HEK293 (cell line): ENCODE measurements around the gene RFTN1.

Experiments used
- CTCF ChIP-seq: fragments of 450-650 bp; formaldehyde crosslinking; IDR thresholded peaks from 2 replicates; pipeline ENCODE4 v1.5.1; 2016; ENCODE audit warnings: missing biosample characterization, missing genetic modification characterization
- KLF9 ChIP-seq: fragments of 450-650 bp; formaldehyde crosslinking; IDR thresholded peaks from 2 replicates; pipeline ENCODE4 v1.5.1; 2016; ENCODE audit warnings: missing biosample characterization, missing genetic modification characterization, low read depth
- REST ChIP-seq: fragments of 450-650 bp; formaldehyde crosslinking; IDR thresholded peaks from 2 replicates; pipeline ENCODE4 v1.5.1; 2016; ENCODE audit warnings: missing biosample characterization, missing genetic modification characterization
- SCRT2 ChIP-seq: fragments of 450-650 bp; formaldehyde crosslinking; IDR thresholded peaks from 2 replicates; pipeline ENCODE4 v1.5.1; 2016; ENCODE audit warnings: missing biosample characterization, missing genetic modification characterization
- YY1 ChIP-seq: fragments of 450-650 bp; formaldehyde crosslinking; IDR thresholded peaks from 2 replicates; pipeline ENCODE4 v1.5.1; 2018; ENCODE audit warnings: missing biosample characterization, missing genetic modification characterization
- ZNF138 ChIP-seq: fragments of 450-650 bp; formaldehyde crosslinking; IDR thresholded peaks from 2 replicates; pipeline ENCODE4 v1.5.1; 2016; ENCODE audit warnings: missing biosample characterization, missing genetic modification characterization, borderline replicate concordance
- ZNF146 ChIP-seq: fragments of 450-650 bp; formaldehyde crosslinking; IDR thresholded peaks from 2 replicates; pipeline ENCODE4 v1.5.1; 2016; ENCODE audit warnings: missing biosample characterization, missing genetic modification characterization
- ZNF174 ChIP-seq: fragments of 450-650 bp; formaldehyde crosslinking; IDR thresholded peaks from 2 replicates; pipeline ENCODE4 v1.5.0; 2017; ENCODE audit warnings: missing biosample characterization, mild to moderate bottlenecking, missing genetic modification characterization
- ZNF266 ChIP-seq: fragments of 450-650 bp; formaldehyde crosslinking; IDR thresholded peaks from 2 replicates; pipeline ENCODE4 v1.5.1; 2016; ENCODE audit warnings: missing biosample characterization, missing genetic modification characterization, low read depth
- ZNF549 ChIP-seq: fragments of 450-650 bp; IDR thresholded peaks from 2 replicates; pipeline ENCODE4 v1.5.1; 2018; ENCODE audit warnings: missing biosample characterization, missing genetic modification characterization, mild to moderate bottlenecking, inconsistent platforms, moderate library complexity
- TF ChIP-seq, protein P1 (sequence below): IDR thresholded peaks from 2 replicates; pipeline ENCODE4 v1.6.1; 2011; ENCODE audit warnings: mild to moderate bottlenecking, low read depth, low read length, borderline replicate concordance
- TF ChIP-seq, protein P2 (sequence below): fragments of 450-650 bp; formaldehyde crosslinking; IDR thresholded peaks from 2 replicates; pipeline ENCODE4 v1.5.1; 2017; ENCODE audit warnings: missing biosample characterization, missing genetic modification characterization
- TF ChIP-seq, protein P3 (sequence below): fragments of 450-650 bp; formaldehyde crosslinking; IDR thresholded peaks from 2 replicates; pipeline ENCODE4 v1.5.1; 2016; ENCODE audit warnings: missing biosample characterization, missing genetic modification characterization
- TF ChIP-seq, protein P4 (sequence below): fragments of 450-650 bp; formaldehyde crosslinking; IDR thresholded peaks from 2 replicates; pipeline ENCODE4 v1.5.1; 2016; ENCODE audit warnings: missing biosample characterization, missing genetic modification characterization

GRCh38 chr3:16455001-16455400 lies 58.5 kb downstream of the RFTN1 start:
- TF ChIP-seq ZNF138 (tag by site-specific recombination), result no peak
- TF ChIP-seq CTCF, result no peak
- no peak for TF ChIP-seq ZNF146 (tag by site-specific recombination)
- TF ChIP-seq ZNF174 (tag by site-specific recombination), result no peak
- TF ChIP-seq KLF9 (tag by site-specific recombination), result no peak
- TF ChIP-seq, protein P1, sequence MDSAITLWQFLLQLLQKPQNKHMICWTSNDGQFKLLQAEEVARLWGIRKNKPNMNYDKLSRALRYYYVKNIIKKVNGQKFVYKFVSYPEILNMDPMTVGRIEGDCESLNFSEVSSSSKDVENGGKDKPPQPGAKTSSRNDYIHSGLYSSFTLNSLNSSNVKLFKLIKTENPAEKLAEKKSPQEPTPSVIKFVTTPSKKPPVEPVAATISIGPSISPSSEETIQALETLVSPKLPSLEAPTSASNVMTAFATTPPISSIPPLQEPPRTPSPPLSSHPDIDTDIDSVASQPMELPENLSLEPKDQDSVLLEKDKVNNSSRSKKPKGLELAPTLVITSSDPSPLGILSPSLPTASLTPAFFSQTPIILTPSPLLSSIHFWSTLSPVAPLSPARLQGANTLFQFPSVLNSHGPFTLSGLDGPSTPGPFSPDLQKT, result no peak
- TF ChIP-seq, protein P2, sequence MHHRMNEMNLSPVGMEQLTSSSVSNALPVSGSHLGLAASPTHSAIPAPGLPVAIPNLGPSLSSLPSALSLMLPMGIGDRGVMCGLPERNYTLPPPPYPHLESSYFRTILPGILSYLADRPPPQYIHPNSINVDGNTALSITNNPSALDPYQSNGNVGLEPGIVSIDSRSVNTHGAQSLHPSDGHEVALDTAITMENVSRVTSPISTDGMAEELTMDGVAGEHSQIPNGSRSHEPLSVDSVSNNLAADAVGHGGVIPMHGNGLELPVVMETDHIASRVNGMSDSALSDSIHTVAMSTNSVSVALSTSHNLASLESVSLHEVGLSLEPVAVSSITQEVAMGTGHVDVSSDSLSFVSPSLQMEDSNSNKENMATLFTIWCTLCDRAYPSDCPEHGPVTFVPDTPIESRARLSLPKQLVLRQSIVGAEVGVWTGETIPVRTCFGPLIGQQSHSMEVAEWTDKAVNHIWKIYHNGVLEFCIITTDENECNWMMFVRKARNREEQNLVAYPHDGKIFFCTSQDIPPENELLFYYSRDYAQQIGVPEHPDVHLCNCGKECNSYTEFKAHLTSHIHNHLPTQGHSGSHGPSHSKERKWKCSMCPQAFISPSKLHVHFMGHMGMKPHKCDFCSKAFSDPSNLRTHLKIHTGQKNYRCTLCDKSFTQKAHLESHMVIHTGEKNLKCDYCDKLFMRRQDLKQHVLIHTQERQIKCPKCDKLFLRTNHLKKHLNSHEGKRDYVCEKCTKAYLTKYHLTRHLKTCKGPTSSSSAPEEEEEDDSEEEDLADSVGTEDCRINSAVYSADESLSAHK, result no peak
- no peak for TF ChIP-seq YY1 (tag by site-specific recombination)
- no peak for TF ChIP-seq ZNF549 (tag by site-specific recombination)
- TF ChIP-seq SCRT2, result no peak
- TF ChIP-seq REST (tag by site-specific recombination), result no peak
- TF ChIP-seq, protein P3, sequence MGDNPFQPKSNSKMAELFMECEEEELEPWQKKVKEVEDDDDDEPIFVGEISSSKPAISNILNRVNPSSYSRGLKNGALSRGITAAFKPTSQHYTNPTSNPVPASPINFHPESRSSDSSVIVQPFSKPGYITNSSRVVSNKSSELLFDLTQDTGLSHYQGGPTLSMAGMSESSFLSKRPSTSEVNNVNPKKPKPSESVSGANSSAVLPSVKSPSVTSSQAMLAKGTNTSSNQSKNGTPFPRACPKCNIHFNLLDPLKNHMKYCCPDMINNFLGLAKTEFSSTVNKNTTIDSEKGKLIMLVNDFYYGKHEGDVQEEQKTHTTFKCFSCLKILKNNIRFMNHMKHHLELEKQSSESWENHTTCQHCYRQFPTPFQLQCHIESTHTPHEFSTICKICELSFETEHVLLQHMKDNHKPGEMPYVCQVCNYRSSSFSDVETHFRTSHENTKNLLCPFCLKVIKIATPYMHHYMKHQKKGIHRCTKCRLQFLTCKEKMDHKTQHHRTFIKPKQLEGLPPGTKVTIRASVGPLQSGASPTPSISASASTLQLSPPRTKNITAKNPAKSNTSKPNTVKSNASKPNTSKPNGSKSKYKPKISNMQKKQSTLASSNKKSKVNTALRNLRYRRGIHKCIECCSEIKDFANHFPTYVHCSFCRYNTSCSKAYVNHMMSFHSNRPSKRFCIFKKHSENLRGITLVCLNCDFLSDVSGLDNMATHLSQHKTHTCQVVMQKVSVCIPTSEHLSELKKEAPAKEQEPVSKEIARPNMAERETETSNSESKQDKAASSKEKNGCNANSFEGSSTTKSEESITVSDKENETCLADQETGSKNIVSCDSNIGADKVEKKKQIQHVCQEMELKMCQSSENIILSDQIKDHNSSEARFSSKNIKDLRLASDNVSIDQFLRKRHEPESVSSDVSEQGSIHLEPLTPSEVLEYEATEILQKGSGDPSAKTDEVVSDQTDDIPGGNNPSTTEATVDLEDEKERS (tag by site-specific recombination), result no peak
- no peak for TF ChIP-seq ZNF266 (tag by site-specific recombination)
- TF ChIP-seq, protein P4, sequence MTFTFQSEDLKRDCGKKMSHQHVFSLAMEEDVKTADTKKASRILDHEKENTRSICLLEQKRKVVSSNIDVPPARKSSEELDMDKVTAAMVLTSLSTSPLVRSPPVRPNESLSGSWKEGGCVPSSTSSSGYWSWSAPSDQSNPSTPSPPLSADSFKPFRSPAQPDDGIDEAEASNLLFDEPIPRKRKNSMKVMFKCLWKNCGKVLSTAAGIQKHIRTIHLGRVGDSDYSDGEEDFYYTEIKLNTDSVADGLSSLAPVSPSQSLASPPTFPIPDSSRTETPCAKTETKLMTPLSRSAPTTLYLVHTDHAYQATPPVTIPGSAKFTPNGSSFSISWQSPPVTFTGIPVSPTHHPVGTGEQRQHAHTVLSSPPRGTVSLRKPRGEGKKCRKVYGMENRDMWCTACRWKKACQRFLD, result no peak
